HT-29 (cell line): ENCODE data around the gene SLC17A4. TPM values are rescaled to one million over a fixed set of nuclear protein-coding genes. Genes with fewer than 3 reads are reported as not detected.

Experiments
- DNase-seq: peaks from one replicate; pipeline ENCODE4 v3.0.0-alpha.2; 2015; ENCODE audit warnings: low spot score
- total RNA-seq: library from RNA; depleted of rRNA; stranded (reverse); fragments of >200 nt; shearing (Covaris generic); gene quantifications from 2 replicates; pipeline ENCODE4 v1.2.3, GENCODE V29; 2014; rRNA removed

SLC17A4 gene
- total RNA-seq, 1 experiment from 2014 or later, result 0.05 TPM

DNA sequence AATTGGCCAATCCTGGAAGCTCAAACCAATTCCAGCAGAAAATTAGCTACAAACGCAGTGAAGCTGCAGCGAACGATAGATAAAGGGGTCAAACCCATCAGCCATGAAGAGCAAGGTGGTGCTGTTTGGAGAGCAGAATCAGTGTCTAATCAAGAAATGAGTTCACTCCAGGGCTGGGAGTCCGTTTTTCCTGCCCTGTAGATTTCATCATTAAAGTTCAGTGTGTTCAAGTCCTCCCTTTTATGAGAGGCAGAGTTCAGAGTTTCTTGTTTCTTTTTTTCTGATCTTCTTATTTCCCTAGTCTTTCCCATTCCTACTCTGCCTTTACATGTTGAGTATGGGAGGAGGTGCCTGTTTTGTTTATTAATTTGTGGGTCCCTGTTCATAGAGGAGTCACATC, 46.9 kb downstream of the SLC17A4 start:
- DNase-seq, result no peak

DNA sequence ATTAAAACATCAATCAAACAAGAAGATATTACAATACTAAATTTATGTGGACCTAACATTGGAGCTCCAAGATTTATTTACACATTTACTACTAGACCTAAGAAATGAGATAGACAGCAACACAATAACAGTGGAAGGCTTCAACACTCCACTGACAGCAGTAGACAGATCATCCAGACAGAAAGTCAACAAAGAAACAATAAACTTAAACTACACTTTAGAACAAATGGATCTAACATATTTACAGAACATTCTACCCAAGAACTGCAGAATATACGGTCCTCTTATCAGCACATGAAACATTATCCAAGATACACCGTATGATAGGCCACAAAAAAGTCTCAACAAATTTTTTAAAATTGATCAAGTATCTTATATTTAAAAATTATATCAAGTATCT, 50.3 kb downstream of the SLC17A4 start:
- DNase-seq, result no peak

DNA sequence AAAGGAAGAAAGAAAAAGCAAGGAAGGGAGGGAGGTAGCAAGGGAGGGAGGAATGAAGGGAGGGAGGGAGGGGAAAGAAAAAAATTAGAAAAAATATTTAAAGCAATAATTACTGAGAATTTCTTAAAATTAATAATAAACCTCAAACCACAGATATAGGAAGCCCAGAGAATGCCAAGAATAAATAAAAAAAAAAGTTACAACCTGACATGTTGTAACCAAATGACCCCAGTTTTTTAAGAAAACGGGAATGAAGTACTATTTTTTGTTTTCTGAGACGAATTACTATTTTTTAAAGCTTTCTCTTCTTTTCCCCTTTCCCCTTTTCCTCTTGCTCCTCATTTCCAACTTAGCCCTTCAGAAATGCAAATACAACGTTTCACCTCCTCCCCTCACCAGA, 60.7 kb downstream of the SLC17A4 start:
- DNase-seq, result no peak

DNA sequence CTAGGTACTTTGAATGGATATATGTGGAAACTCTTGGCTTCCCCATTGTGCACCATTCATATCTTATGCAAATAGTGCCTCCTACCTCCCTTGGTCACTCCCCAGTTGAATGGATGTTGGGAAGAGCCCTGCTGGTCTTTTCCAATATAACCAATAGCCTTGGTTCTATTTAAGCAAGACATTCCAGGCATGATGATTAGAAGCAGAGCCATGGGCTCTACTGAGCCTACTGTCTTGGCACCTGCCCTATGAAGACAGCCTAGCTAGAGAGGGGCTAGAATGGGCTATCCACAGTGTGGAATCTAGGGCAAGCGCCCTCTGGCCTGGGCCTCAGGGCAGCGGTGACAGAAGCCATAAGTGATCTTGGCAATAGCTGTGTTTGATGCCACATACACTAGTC, 61.7 kb downstream of the SLC17A4 start:
- no peak for DNase-seq

DNA sequence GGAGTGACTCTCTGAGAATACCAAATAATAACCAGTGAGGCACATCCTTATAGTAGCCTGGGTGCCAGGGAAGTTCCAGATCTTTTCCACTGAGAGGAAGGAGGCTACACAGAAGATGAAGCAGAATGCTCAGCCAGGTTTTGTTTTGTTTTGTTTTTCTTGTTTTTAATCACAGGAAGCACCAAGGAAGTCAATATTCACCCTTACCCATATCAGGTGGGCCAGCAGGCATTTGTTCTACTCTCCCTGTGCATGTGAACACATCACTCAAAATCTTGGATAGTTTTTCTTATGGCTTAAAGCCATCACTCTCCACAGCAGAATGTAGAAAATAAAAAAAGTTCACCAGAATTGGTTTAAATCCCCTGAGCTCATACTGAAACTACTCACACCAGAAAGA, 66.8 kb downstream of the SLC17A4 start:
- no peak for DNase-seq

DNA sequence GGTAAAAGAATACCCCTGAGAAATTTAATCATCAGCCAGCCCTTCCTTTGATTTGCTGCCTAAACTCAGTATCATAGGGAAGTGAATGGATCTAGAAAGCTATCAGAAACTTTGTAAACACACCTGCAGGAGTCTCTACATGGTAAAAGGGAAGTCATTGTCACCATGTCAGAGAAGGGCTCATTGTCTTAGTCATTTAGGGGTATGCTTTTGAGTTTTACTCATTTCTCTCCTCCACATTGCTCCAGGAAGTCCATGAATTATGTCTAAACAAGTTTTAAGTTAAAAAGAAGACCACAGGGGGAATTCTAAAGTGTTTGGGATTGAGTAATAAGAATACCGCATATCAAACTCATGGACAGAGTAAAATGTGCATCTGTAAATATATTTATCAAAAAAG, 74.8 kb downstream of the SLC17A4 start:
- DNase-seq, result no peak

DNA sequence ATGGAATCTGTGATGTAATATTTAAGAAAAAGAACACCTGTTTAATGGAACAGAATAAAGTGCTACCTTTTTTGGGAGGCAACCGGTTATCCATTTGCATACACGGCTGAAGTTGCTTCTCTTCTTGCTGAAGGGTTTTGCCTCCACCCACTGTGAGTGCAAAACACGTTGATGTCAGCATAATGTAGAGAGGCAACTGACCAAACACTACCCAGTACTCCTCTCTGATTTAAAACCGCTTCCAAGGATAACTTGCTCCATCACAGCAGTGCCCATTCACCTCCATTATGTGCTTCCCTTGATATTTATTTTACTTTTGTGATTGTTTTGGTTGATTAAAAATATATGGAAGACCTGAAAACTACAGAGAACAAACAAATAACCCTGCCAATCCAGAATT, 75.9 kb downstream of the SLC17A4 start:
- no peak for DNase-seq

Other genes starting within 250 kb of the SLC17A4 start
- not detected in 2 replicates for gene SCGN, start 102.5 kb upstream of the SLC17A4 start, total RNA-seq
- gene SLC17A1, start 77.3 kb downstream of the SLC17A4 start, total RNA-seq, result not detected in 2 replicates
- gene SLC17A3, start 119.5 kb downstream of the SLC17A4 start, total RNA-seq, result not detected in 2 replicates
- gene SLC17A2, start 175.9 kb downstream of the SLC17A4 start, total RNA-seq, result not detected in 2 replicates
- 2.5 and 4.0 TPM in 2 replicates for gene TRIM38, start 208.1 kb downstream of the SLC17A4 start, total RNA-seq